NT2/D1 (cell line): ENCODE measurements around the gene ITGB5.
"Not testable (repeated sequence)": the region's sequence is repeated elsewhere in the genome, so short reads cannot be mapped to it uniquely, and the experiment has no call there.

Source experiments
- SUZ12 ChIP-seq: IDR thresholded peaks from 2 replicates; pipeline ENCODE4 v1.6.1; 2011; ENCODE audit not compliant: insufficient read length, insufficient read depth; ENCODE audit errors: extremely low read depth
- ZNF274 ChIP-seq: IDR thresholded peaks from 2 replicates; pipeline ENCODE4 v1.6.1; 2011; ENCODE audit warnings: mild to moderate bottlenecking, low read depth, low read length

DNA sequence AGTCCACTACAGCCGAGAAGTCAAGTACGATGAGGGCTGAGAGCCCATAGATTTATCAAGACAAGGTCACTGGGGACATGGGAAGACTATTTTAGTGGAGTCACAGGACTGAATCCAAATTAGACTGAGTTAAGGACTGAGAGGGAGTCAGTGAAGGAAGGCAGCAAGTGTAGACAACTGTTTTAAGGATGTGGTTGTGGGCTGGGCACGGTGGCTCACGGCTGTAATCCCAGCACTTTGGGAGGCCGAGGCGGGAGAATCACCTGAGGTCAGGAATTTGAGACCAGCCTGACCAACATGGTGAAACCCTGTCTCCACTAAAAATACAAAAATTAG is 104.8 kb downstream of the ITGB5 start:
- not testable (repeated sequence) for TF ChIP-seq ZNF274, SUZ12
